Astrocyte (in vitro differentiated cells and primary cell): Measurements from ENCODE around the gene IER5.

Experiments used
- EZH2 ChIP-seq: IDR thresholded peaks from 2 replicates; pipeline ENCODE4 v1.6.1; 2012; ENCODE audit warnings: mild to moderate bottlenecking, low read length, inconsistent platforms; ENCODE audit not compliant: insufficient read depth
- TF ChIP-seq, protein P1 (sequence below): IDR thresholded peaks from 2 replicates; pipeline ENCODE4 v1.5.1; 2011; ENCODE audit warnings: low read depth, mild to moderate bottlenecking, inconsistent platforms, low read length, moderate library complexity; ENCODE audit not compliant: insufficient read depth

DNA sequence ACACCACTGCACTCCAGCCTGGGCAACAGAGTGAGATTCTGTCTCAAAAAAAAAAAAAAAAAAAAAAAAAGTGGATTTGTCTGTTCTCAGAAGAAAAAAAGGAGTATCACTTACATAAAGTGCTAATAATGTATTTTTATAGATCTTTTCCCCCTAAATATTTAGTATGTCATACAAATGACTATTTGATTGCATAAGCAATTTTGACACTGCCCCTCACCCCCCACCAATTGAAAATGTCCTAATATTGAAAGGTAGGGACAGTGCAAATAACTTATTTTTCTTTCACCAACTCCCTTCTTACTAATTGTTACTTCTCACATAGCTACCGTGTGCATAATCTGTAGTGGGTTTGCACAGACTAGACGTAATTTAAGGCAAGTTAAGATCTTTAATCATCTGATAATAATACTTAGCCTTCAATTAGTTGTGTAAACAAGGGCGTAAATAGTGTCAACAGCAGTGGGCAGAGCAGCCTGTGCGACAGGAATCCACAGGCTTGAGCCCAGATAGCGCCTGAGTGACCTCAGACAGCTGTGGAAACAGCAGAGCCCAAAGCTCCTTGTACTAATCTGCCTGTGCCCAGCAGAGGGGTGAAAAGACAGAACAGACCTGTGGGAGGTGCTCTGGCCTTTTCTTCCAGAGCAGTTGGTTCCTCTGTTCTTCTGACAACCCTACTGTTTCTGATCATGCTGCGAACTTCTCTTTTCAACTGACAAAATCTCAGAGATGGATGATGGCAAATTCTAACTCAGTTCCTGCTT is 4.5 kb upstream of the IER5 start:
- TF ChIP-seq, protein P1, sequence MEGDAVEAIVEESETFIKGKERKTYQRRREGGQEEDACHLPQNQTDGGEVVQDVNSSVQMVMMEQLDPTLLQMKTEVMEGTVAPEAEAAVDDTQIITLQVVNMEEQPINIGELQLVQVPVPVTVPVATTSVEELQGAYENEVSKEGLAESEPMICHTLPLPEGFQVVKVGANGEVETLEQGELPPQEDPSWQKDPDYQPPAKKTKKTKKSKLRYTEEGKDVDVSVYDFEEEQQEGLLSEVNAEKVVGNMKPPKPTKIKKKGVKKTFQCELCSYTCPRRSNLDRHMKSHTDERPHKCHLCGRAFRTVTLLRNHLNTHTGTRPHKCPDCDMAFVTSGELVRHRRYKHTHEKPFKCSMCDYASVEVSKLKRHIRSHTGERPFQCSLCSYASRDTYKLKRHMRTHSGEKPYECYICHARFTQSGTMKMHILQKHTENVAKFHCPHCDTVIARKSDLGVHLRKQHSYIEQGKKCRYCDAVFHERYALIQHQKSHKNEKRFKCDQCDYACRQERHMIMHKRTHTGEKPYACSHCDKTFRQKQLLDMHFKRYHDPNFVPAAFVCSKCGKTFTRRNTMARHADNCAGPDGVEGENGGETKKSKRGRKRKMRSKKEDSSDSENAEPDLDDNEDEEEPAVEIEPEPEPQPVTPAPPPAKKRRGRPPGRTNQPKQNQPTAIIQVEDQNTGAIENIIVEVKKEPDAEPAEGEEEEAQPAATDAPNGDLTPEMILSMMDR = peak; percentile 12
- no peak for TF ChIP-seq EZH2
